ENCODE results near the gene ATP11A.

DNA sequence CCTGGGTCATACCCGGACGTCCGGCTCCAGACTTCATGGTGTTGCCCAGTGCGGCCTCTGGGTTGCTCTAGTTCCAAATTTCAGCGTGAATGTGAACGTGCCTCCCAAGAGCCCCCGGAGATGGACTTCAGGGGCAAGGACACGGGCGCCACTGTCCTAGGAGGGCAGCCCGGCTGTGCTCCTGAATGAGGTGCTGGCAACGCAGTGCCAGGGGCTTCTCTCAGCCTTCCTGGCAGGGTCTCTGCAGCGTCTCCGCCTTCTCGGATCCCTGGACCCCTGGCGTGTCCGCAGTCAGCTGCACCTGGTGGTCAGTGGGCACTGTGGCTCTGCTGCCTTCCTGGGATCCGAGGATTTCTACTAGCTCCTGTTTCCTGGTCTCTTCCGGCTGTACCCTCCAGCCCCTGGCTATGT lies 177.5 kb downstream of the ATP11A start:
- TF ChIP-seq, protein P1, sequence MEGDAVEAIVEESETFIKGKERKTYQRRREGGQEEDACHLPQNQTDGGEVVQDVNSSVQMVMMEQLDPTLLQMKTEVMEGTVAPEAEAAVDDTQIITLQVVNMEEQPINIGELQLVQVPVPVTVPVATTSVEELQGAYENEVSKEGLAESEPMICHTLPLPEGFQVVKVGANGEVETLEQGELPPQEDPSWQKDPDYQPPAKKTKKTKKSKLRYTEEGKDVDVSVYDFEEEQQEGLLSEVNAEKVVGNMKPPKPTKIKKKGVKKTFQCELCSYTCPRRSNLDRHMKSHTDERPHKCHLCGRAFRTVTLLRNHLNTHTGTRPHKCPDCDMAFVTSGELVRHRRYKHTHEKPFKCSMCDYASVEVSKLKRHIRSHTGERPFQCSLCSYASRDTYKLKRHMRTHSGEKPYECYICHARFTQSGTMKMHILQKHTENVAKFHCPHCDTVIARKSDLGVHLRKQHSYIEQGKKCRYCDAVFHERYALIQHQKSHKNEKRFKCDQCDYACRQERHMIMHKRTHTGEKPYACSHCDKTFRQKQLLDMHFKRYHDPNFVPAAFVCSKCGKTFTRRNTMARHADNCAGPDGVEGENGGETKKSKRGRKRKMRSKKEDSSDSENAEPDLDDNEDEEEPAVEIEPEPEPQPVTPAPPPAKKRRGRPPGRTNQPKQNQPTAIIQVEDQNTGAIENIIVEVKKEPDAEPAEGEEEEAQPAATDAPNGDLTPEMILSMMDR (IDR thresholded peaks at IDR 0.05; ENCODE audit: low read depth, low read length), result no peak
- no peak for TF ChIP-seq EZH2phosphoT487 (IDR thresholded peaks at IDR 0.05; ENCODE audit: low read depth)
